NOMO-1 treated with DMSO at 0.1 percent for 48 hours (cell line): Measurements from ENCODE around the gene CNKSR2.

ENCODE experiments used
- DNase-seq: peaks from one replicate; lab custom pipeline; 2025; ENCODE audit not compliant: unreplicated experiment; lab: John Stamatoyannopoulos, UW

Gene CNKSR2

GRCh38 chrX:21374163-21374993, at the start of gene CNKSR2:
Gene CNKSR2 (plus strand): TSS chrX:21374418. CDS start chrX:21374898, 480 bp downstream.
- peak; percentile 11 for DNase-seq

- DNase-seq, result no peak
Measured at GRCh38 chrX:21354725-21355124, 19.5 kb upstream of the CNKSR2 start.

- no peak for DNase-seq
Measured at GRCh38 chrX:21355831-21356230, 18.4 kb upstream of the CNKSR2 start.

- DNase-seq, result no peak
Measured at GRCh38 chrX:21369613-21370012, 4.6 kb upstream of the CNKSR2 start.

- no peak for DNase-seq
Measured at GRCh38 chrX:21373001-21373400, 1.2 kb upstream of the CNKSR2 start.

GRCh38 chrX:21373637-21374162, 518 bp upstream of the CNKSR2 start:
- no peak for DNase-seq

- DNase-seq, result no peak
Measured at GRCh38 chrX:21374994-21375707, 933 bp downstream of the CNKSR2 start.

- DNase-seq, result no peak
Measured at GRCh38 chrX:21375708-21376009, 1.4 kb downstream of the CNKSR2 start.

- DNase-seq, result no peak
Measured at GRCh38 chrX:21376636-21377035, 2.4 kb downstream of the CNKSR2 start.

GRCh38 chrX:21379991-21380390, 5.8 kb downstream of the CNKSR2 start:
- DNase-seq, result no peak

GRCh38 chrX:21382715-21383114, 8.5 kb downstream of the CNKSR2 start:
- peak; percentile 4 for DNase-seq

- no peak for DNase-seq
Measured at GRCh38 chrX:21383546-21383945, 9.3 kb downstream of the CNKSR2 start.

- no peak for DNase-seq
Measured at GRCh38 chrX:21384178-21384577, 10.0 kb downstream of the CNKSR2 start.

- no peak for DNase-seq
Measured at GRCh38 chrX:21394792-21395191, 20.6 kb downstream of the CNKSR2 start.

- DNase-seq, result peak; percentile 2
Measured at GRCh38 chrX:21398426-21398825, 24.2 kb downstream of the CNKSR2 start.

GRCh38 chrX:21400408-21401121, 26.3 kb downstream of the CNKSR2 start:
- DNase-seq, result no peak

GRCh38 chrX:21408307-21408706, 34.1 kb downstream of the CNKSR2 start:
- no peak for DNase-seq

GRCh38 chrX:21408788-21409187, 34.6 kb downstream of the CNKSR2 start:
- DNase-seq, result no peak

- DNase-seq, result no peak
Measured at GRCh38 chrX:21412029-21412428, 37.8 kb downstream of the CNKSR2 start.

- DNase-seq, result no peak
Measured at GRCh38 chrX:21412883-21413282, 38.7 kb downstream of the CNKSR2 start.

GRCh38 chrX:21427086-21427485, 52.9 kb downstream of the CNKSR2 start:
- DNase-seq, result no peak

- DNase-seq, result no peak
Measured at GRCh38 chrX:21437036-21437435, 62.8 kb downstream of the CNKSR2 start.
